ENCODE results near the gene PHLDB2.
A peak's percentile ranks its signal among the peaks of the same experiment; 100 is the strongest.

Gene PHLDB2

GRCh38 chr3:112002096-112002971, 143.3 kb downstream of the PHLDB2 start:
- no peak for DNase-seq

GRCh38 chr3:112003321-112004080, 144.4 kb downstream of the PHLDB2 start:
- no peak for TF ChIP-seq POLR2A (IDR thresholded peaks at IDR 0.05; ENCODE audit: low read length)
- DNase-seq: no peak

More at GRCh38 chr3:112002096-112002971, 143.3 kb downstream of the PHLDB2 start:
- no peak for TF ChIP-seq GATA1 (IDR thresholded peaks at IDR 0.05; ENCODE audit: low read depth, low read length)
- TF ChIP-seq POLR2A (IDR thresholded peaks at IDR 0.05; ENCODE audit: low read length): no peak

- DNase-seq: no peak
- TF ChIP-seq GATA1 (IDR thresholded peaks at IDR 0.05; ENCODE audit: low read depth, low read length) (no peak), POLR2A (IDR thresholded peaks at IDR 0.05; ENCODE audit: low read length) (no peak)
Observed at GRCh38 chr3:112004187-112004586, 145.1 kb downstream of the PHLDB2 start.

- no peak for DNase-seq
- no peak for TF ChIP-seq GATA1 (IDR thresholded peaks at IDR 0.05; ENCODE audit: low read depth, low read length)
- no peak for TF ChIP-seq POLR2A (IDR thresholded peaks at IDR 0.05; ENCODE audit: low read length)
Observed at GRCh38 chr3:112004669-112005068, 145.6 kb downstream of the PHLDB2 start.

GRCh38 chr3:112005091-112005672, 146.1 kb downstream of the PHLDB2 start:
- TF ChIP-seq GATA1 (IDR thresholded peaks at IDR 0.05; ENCODE audit: low read depth, low read length): no peak
- TF ChIP-seq POLR2A (IDR thresholded peaks at IDR 0.05; ENCODE audit: low read length): no peak
- no peak for DNase-seq

- no peak for TF ChIP-seq GATA1 (IDR thresholded peaks at IDR 0.05; ENCODE audit: low read depth, low read length)
- no peak for TF ChIP-seq POLR2A (IDR thresholded peaks at IDR 0.05; ENCODE audit: low read length)
- no peak for DNase-seq
Observed at GRCh38 chr3:112007633-112008032, 148.6 kb downstream of the PHLDB2 start.

GRCh38 chr3:112009670-112010069, 150.6 kb downstream of the PHLDB2 start:
- DNase-seq: no peak
- no peak for TF ChIP-seq GATA1 (IDR thresholded peaks at IDR 0.05; ENCODE audit: low read depth, low read length)
- no peak for TF ChIP-seq POLR2A (IDR thresholded peaks at IDR 0.05; ENCODE audit: low read length)

GRCh38 chr3:112010636-112011035, 151.6 kb downstream of the PHLDB2 start:
- TF ChIP-seq POLR2A (IDR thresholded peaks at IDR 0.05; ENCODE audit: low read length) (no peak), GATA1 (IDR thresholded peaks at IDR 0.05; ENCODE audit: low read depth, low read length) (no peak)
- DNase-seq: no peak

- no peak for DNase-seq
- TF ChIP-seq GATA1 (IDR thresholded peaks at IDR 0.05; ENCODE audit: low read depth, low read length): no peak
- TF ChIP-seq POLR2A (IDR thresholded peaks at IDR 0.05; ENCODE audit: low read length): no peak
Observed at GRCh38 chr3:112011376-112011940, 152.4 kb downstream of the PHLDB2 start.

GRCh38 chr3:112012205-112012992, 153.3 kb downstream of the PHLDB2 start:
- no peak for TF ChIP-seq GATA1 (IDR thresholded peaks at IDR 0.05; ENCODE audit: low read depth, low read length)
- no peak for TF ChIP-seq POLR2A (IDR thresholded peaks at IDR 0.05; ENCODE audit: low read length)
- DNase-seq: no peak

GRCh38 chr3:112013058-112013783, 154.2 kb downstream of the PHLDB2 start:
- DNase-seq: peak; percentile 56 to 62
- TF ChIP-seq POLR2A (IDR thresholded peaks at IDR 0.05; ENCODE audit: low read length): no peak
- TF ChIP-seq GATA1 (IDR thresholded peaks at IDR 0.05; ENCODE audit: low read depth, low read length): no peak

- TF ChIP-seq GATA1 (IDR thresholded peaks at IDR 0.05; ENCODE audit: low read depth, low read length): no peak
- no peak for TF ChIP-seq POLR2A (IDR thresholded peaks at IDR 0.05; ENCODE audit: low read length)
- DNase-seq: no peak
Observed at GRCh38 chr3:112013784-112014143, 154.7 kb downstream of the PHLDB2 start.

- no peak for DNase-seq
- TF ChIP-seq POLR2A (IDR thresholded peaks at IDR 0.05; ENCODE audit: low read length) (no peak), GATA1 (IDR thresholded peaks at IDR 0.05; ENCODE audit: low read depth, low read length) (no peak)
Observed at GRCh38 chr3:112017091-112017490, 158.0 kb downstream of the PHLDB2 start.
